Ovary (tissue), 3 donors: Measurements from ENCODE around the gene TXNDC11.

ENCODE experiments used
- CTCF ChIP-seq, 3 donors: fragments of 450-650 bp in 2 of 3; fragments of 200-600 bp in 1 of 3; IDR thresholded peaks; one replicate each; pipeline versions ENCODE4 v1.5.1 to v1.8.0; 2016 to 2022; ENCODE audit warnings: antibody characterized with exemption in 3 of 3, mild to moderate bottlenecking in 1 of 3
- POLR2A ChIP-seq: fragments of 450-650 bp; IDR thresholded peaks from one replicate; pipeline ENCODE4 v1.6.1; 2017; ENCODE audit warnings: antibody characterized with exemption, mild to moderate bottlenecking, moderate library complexity
- donor health status: DM: no; HTN: no; CAD: no.

GRCh38 chr16:11743308-11744074, 834 bp upstream of the TXNDC11 start:
- TF ChIP-seq CTCF (IDR thresholded peaks at IDR 0.05) (no peak), POLR2A (no peak)
